ENCODE results near the gene ALG12. TPM values are rescaled to one million over a fixed set of nuclear protein-coding genes. Genes with fewer than 3 reads are reported as not detected.

The ALG12 gene
- total RNA-seq, 3 donors from 2014 or later (not counting 1 experiment from before 2014, with no cell fraction given) = 17.2 to 22.7 (median 19.2) TPM

GRCh38 chr22:49949914-49950292 is 31.7 kb upstream of the ALG12 start:
- ATAC-seq = no peak
- WGBS (ENCODE audit: insufficient coverage) = 94% methylated on average over 11 of the region's 11 CpGs
- H3K36me3 Mint-ChIP-seq = no peaks in the 10 kb centered on the region

DNA sequence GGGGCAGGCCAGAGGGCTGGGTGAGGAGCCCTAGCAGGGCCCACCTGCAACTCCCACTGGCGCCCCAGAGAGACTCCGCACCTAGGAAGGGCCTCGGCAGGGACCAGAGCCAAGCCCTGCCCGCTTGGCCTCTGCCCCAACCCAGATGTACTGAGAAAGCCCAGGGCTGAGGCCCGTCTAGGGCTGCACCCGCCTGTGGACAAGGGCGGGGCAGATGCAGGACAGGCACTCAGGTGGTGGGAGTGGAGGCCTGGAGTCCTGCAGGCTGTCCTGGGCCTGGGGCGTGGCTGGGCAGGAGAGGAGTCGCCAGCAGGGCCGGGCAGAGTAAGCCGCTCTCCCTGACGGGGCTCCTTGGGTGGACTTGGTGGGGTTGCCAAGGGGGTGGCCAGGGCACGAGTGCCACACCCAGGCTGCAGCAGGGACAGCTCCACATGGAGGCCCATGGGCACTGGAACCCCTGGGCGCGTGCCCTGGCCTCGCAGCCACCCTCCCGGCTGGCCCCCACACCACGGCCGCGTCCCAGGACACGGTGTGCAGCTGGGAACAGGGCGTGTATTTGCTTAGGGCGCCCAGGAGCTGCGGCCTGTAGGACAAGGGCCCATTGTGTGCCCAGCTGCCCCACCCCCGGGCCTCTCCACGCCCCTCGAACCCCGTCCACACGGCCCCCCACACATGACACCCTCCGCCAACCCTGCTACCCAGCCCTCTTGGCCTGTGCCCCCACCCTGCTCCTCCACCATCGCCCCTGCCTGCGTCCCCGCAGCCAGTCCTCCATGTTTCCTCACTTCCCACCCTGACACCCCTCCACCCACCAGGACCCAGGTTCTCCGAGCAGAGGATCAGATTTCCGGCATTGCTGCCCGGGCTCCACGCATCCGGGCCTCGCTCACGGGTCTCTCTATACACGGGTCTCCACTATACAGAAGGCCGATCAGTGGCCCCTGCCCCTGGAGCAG is 31.0 kb upstream of the ALG12 start:
- H3K27ac ChIP-seq (ENCODE audit: low read length) = no peak overlapping the region
- no peaks in the 10 kb centered on the region for H3K36me3 ChIP-seq (ENCODE audit: control insufficient read depth, insufficient read depth, low read length)
- peaks cover 0 to 12% of the 10 kb centered on the region in 2 donors for H3K4me1 Mint-ChIP-seq
- no peak for TF ChIP-seq CTCF (IDR thresholded peaks at IDR 0.05)
- H3K9me3 Mint-ChIP-seq = no peaks in the 10 kb centered on the region
- H3K27me3 ChIP-seq (ENCODE audit: control insufficient read depth, insufficient read depth, low read length) = no peaks in the 10 kb centered on the region
- peaks cover 30% of the 10 kb centered on the region for H3K4me1 ChIP-seq (ENCODE audit: control insufficient read depth, insufficient read depth, low read length)
- DNase-seq (no peak), ATAC-seq (no peak)
- no peaks in the 10 kb centered on the region for H3K36me3 Mint-ChIP-seq
- WGBS (ENCODE audit: insufficient coverage) = 94% methylated on average over 42 of the region's 42 CpGs
- peaks cover 4% of the 10 kb centered on the region for H3K9me3 ChIP-seq (ENCODE audit: control insufficient read depth, insufficient read depth, low read length)
- no peak overlapping the region for H3K4me3 ChIP-seq (ENCODE audit: low read length)
- intact Hi-C loops (cut with micrococcal nuclease) = no loop called here
- H3K27ac Mint-ChIP-seq = no peak overlapping the region
- no peaks in the 10 kb centered on the region for H3K27me3 Mint-ChIP-seq (ENCODE audit: low read depth in 2 of 2)
- no peak overlapping the region for H3K4me3 Mint-ChIP-seq

More at GRCh38 chr22:49949914-49950292, 31.7 kb upstream of the ALG12 start:
- Mint-ChIP-seq H3K27ac (no peak overlapping the region), H3K4me1 (peaks cover 0 to 10% of the 10 kb centered on the region in 2 donors), H3K4me3 (no peak overlapping the region), H3K27me3 (ENCODE audit: low read depth in 2 of 2) (no peaks in the 10 kb centered on the region), H3K9me3 (no peaks in the 10 kb centered on the region)
- TF ChIP-seq CTCF (IDR thresholded peaks at IDR 0.05) = no peak
- Histone ChIP-seq H3K4me3 (ENCODE audit: low read length) (no peak overlapping the region), H3K27me3 (ENCODE audit: control insufficient read depth, insufficient read depth, low read length) (no peaks in the 10 kb centered on the region), H3K4me1 (ENCODE audit: control insufficient read depth, insufficient read depth, low read length) (peaks cover 24% of the 10 kb centered on the region), H3K36me3 (ENCODE audit: control insufficient read depth, insufficient read depth, low read length) (no peaks in the 10 kb centered on the region), H3K27ac (ENCODE audit: low read length) (no peak overlapping the region), H3K9me3 (ENCODE audit: control insufficient read depth, insufficient read depth, low read length) (peaks cover under 1% of the 10 kb centered on the region)
- no peak for DNase-seq
- intact Hi-C loops (cut with micrococcal nuclease) = no loop called here

DNA sequence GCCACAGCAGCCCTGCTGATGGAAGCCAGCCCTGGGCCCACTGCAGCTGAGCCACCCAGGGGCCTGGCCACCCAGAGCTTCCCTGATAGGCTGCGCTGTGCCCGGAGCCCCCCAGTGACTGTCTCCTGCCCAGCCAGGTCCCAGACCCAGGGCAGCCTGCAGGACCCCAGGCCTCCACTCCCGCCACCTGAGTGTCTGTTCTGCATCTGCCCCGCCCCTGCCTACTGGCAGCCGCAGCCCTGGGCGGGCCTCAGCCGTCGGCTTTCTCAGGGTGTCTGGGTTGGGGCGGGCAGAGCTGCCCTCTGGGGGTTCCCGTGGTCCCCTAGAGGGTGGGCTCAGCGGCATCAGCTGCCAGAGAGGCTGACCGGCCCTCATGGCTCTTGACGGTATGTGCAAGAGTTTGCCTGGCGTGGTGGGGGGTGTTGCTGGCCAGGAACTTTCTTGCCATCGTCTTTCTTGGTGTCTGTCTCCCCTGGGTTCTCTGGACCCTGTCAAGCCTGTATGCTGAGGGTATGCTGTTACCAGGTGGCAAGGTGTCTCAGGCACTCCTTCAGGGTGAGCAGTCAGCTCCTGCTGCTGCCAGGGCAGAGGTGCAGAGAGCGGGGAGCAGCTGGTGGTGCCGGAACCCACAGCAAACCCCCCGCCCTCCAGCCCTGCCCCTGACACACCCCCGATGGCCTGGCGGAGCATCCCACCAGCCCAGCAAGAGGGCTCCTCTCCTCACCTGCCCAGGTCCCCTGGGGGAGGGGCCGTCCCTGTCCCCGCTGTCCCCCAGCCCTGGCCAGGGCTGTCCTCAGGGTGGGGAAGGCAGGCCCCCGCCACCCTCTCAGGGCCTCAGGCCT is 30.1 kb upstream of the ALG12 start:
- no peaks in the 10 kb centered on the region for H3K27me3 Mint-ChIP-seq (ENCODE audit: low read depth in 2 of 2)
- no peaks in the 10 kb centered on the region for H3K27me3 ChIP-seq (ENCODE audit: control insufficient read depth, insufficient read depth, low read length)
- no peak for TF ChIP-seq CTCF (IDR thresholded peaks at IDR 0.05)
- no peak for DNase-seq
- ATAC-seq = no peak
- peaks cover 4% of the 10 kb centered on the region for H3K9me3 ChIP-seq (ENCODE audit: control insufficient read depth, insufficient read depth, low read length)
- no peak overlapping the region for H3K27ac ChIP-seq (ENCODE audit: low read length)
- H3K4me1 ChIP-seq (ENCODE audit: control insufficient read depth, insufficient read depth, low read length) = peaks cover 24% of the 10 kb centered on the region
- H3K36me3 Mint-ChIP-seq = no peaks in the 10 kb centered on the region
- intact Hi-C loops (cut with micrococcal nuclease) = no loop called here
- no peak overlapping the region for H3K4me3 ChIP-seq (ENCODE audit: low read length)
- no peaks in the 10 kb centered on the region for H3K9me3 Mint-ChIP-seq
- H3K36me3 ChIP-seq (ENCODE audit: control insufficient read depth, insufficient read depth, low read length) = no peaks in the 10 kb centered on the region
- H3K4me1 Mint-ChIP-seq = peaks cover 0 to 12% of the 10 kb centered on the region in 2 donors
- no peak overlapping the region for H3K4me3 Mint-ChIP-seq
- no peak overlapping the region for H3K27ac Mint-ChIP-seq
- WGBS (ENCODE audit: insufficient coverage) = 88% methylated on average over 23 of the region's 23 CpGs
